ENCODE measurements around the gene SERPINF2.
"Not testable (repeated sequence)": the region's sequence is repeated elsewhere in the genome, so short reads cannot be mapped to it uniquely, and the experiment has no call there.

The SERPINF2 gene

DNA sequence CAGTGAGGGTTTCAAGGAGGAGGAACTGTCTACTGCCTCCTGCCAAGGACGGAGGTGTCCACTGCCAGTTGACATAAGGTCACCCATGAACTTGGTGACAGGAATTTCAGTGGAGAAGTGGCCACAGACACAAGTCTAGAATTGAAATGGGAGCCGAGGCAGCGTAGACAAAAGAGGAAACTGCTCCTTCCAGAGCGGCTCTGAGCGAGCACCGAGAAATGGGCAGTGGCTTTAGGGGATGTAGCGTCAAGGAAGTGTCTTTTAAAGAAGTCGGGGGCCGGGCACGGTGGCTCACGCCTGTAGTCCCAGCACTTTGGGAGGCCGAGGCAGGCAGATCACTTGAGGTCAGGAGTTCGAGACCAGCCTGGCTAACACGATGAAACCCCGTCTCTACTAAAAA, 16.1 kb downstream of the SERPINF2 start:
- no peak for DNase-seq (ENCODE audit: low read depth, low spot score)
- H3K27ac ChIP-seq = no peak overlapping the region

DNA sequence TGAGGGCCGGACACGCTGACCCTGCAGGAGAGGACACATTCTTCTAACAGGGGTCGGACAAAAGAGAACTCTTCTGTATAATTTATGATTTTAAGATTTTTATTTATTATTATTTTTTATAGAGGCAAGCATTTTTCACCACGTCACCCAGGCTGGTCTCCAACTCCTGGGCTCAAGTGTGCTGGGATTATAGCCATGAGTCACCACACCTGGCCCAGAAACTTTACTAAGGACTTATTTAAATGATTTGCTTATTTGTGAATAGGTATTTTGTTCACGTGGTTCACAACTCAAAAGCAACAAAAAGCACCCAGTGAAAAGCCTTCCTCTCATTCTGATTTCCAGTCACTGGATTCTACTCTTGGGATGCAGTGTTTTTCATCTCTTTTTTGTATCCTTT, 16.9 kb downstream of the SERPINF2 start:
- peak overlapping the region; percentile 12 for H3K27ac ChIP-seq
- DNase-seq (ENCODE audit: low read depth, low spot score) = peak; percentile 33

DNA sequence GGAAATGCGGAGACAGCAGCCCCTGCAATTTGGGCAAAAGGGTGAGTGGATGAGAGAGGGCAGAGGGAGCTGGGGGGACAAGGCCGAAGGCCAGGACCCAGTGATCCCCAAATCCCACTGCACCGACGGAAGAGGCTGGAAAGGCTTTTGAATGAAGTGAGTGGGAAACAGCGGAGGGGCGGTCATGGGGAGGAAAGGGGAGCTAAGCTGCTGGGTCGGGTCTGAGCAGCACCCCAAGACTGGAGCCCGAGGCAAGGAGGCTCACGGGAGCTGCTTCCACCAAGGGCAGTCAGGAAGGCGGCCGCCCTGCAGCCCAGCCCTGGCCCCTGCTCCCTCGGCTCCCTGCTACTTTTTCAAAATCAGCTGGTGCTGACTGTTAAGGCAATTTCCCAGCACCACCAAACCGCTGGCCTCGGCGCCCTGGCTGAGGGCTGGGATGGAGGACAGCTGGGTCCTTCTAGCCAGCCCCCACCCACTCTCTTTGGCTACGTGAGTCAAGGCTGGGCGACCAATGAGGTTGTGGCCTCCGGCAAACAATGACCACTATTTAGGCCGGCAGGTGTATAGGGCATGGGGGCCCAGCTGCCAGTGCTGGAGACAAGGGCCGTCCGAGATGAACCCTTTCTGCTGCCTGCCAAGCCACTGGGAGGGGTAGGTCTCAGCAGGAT, 19.7 kb downstream of the SERPINF2 start:
- no peak for DNase-seq (ENCODE audit: low read depth, low spot score)

DNA sequence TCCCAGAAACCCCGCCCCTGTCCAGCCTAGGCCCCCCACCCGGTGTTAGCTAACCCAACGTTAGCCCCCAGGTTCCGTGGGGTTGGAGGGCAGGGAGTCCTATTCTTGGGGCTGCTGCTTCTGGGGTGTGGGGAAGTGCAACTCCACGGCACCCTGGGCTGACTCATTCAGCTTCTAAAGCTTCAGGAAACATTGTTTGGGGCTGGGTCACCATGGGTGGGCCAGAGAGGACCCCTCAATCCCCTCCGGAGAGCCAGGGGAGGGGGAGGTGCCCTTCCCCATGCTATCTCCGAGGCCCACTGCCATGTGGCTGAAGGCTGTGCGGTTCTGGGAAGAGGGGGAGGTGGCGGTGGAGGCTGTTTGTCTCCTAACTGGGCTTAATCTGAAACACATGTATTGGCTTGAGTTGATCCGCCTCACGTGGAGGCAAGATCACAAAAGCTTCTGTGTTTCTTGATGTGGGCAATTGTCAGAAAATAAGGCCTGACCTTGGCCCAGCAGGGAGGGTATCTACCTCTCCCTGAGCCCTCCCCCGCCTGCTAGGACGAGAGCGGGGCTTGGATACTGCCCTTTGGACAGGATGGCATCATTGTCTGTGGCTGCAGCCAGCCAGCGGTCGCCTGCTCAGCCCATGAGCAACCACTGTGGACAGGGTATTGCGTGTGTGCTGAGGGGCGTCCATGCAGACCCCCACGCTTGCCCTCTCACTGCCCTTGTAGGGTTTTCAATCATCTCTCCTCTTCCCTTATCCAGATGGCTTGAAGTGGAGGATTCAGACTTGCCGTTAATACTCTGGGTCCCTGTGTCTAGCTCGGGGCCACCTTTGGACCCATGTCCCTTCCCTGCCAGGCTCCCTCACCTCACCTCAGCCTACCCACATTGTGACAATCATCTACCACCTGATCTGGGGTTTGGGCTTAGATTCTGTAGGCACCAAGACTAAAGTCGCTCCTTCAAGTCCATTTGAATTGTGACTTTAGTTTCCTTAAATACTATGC, 20.5 kb downstream of the SERPINF2 start:
- peak overlapping the region; percentile 74 for H3K27ac ChIP-seq

More for the DNA sequence above, 19.7 kb downstream of the SERPINF2 start:
- H3K27ac ChIP-seq = peak overlapping the region; percentile 74

DNA sequence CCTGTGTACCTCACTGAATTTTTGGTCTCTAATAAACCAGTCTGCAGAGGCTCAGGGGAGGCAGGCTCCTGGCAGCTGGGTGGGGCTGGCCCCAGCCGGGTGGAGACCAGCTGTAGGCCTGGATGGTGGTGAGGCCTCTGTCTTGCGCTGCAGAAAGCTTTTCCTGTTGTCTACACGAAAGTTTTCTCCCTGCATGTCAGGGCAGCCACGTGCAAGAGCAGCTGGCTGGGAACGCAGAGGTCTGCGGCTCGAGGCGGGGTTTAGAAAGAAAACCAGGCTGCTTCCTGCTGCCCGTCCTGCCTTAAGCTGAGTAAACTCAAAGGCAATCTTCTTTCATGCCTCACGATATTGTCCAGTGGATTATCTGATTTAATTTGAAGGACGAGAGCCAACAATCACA, 21.6 kb downstream of the SERPINF2 start:
- peak overlapping the region; percentile 74 for H3K27ac ChIP-seq
- DNase-seq (ENCODE audit: low read depth, low spot score) = peak; percentile 49

More for the DNA sequence above, 20.5 kb downstream of the SERPINF2 start:
- no peak for DNase-seq (ENCODE audit: low read depth, low spot score)

DNA sequence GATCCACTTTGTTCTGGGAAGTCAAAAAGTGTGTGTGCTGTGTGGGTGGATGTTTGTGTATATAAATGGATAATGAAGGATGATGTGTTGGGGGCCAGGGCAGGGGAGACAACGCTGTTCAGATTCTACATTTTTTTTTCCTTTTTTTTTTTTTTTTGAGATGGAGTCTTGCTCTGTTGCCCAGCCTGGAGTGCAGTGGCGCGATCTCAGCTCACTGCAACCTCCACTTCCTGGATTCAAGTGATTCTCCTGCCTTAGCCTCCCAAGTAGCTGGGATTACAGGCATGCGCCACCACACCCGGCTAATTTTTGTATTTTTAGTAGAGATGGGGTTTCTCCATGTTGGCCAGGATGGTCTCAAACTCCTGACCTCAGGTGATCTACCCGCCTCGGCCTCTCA, 22.0 kb downstream of the SERPINF2 start:
- not testable (repeated sequence) for DNase-seq (ENCODE audit: low read depth, low spot score)
- H3K27ac ChIP-seq = peak overlapping the region; percentile 74

DNA sequence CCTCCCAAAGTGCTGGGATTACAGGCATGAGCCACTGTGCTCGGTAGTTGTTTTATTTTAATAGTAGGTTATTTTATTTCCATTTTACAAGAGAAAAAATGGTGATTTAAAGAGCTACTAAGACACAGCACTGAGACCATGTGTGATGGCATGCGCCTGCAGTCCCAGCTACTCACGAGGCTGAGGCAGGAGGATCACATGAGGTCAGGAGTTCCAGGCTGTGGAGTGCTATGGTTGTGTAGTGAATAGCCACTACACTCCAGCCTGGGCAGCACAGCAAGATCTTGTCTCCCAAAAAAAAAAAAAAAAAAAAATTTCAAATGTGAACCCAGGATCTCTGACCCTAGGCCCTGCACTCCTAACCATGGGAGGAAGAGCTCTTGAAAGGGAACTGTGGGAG, 22.9 kb downstream of the SERPINF2 start:
- H3K27ac ChIP-seq = no peak overlapping the region
- DNase-seq (ENCODE audit: low read depth, low spot score) = no peak

DNA sequence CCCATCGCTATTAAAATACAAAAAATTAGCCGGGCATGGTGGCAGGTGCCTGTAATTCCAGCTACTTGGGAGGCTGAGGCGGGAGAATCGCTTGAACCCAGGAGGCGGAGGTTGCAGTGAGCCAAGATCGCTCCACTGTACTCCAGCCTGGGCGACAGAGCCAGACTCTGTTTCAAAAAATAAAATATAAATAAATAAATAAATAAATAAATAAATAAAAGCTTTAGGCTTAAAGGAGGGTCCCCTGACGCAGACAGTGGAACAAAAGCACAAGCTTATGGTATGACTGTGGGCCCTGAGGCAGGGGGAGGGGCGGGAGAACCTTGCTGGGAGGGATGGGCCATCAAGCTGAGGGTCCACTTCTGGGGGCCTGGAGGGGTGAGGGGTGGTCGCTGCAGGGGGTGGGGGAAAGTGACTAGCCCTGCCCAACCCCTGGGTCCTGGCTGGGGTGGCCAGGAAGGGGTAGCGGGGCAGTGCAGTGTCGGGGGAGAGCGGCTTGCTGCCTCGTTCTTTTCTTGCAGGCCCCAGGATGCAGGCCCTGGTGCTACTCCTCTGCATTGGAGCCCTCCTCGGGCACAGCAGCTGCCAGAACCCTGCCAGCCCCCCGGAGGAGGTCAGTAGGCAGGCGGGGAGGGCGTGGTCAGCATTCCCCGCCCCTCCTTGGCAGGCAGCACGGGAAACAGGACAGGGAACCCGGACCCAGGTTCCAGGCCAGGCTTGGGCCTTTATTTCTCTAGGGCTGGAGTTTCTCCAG, 23.9 kb downstream of the SERPINF2 start:
- DNase-seq (ENCODE audit: low read depth, low spot score) = no peak
- H3K27ac ChIP-seq = no peak overlapping the region

DNA sequence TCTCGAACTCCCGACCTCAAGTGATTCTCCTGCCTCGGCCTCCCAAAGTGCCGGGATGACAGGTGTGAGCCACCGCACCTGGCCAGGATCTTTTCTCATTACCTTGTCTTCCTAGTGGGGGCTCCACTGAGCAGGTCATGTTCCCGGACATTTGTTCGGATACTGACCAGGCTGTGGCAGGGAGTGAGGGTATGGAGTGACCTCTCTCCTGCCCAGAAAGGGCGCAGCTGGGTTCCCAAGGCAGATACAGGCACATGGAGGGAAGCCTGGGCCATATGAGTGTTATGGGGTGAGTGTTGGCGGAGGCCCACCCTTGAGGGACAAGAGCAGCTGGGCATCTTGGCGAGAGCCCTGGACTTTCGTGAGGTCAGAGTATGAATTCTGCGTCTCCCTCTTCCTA, 24.7 kb downstream of the SERPINF2 start:
- H3K27ac ChIP-seq = no peak overlapping the region
- no peak for DNase-seq (ENCODE audit: low read depth, low spot score)

DNA sequence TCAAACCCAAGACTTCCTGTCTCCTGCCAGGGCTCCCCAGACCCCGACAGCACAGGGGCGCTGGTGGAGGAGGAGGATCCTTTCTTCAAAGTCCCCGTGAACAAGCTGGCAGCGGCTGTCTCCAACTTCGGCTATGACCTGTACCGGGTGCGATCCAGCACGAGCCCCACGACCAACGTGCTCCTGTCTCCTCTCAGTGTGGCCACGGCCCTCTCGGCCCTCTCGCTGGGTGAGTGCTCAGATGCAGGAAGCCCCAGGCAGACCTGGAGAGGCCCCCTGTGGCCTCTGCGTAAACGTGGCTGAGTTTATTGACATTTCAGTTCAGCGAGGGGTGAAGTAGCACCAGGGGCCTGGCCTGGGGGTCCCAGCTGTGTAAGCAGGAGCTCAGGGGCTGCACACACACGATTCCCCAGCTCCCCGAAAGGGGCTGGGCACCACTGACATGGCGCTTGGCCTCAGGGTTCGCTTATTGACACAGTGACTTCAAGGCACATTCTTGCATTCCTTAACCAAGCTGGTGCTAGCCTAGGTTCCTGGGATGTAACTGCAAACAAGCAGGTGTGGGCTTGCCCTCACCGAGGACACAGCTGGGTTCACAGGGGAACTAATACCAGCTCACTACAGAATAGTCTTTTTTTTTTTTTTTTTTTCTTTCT, 27.3 kb downstream of the SERPINF2 start:
- DNase-seq (ENCODE audit: low read depth, low spot score) = peak; percentile 96
- peak overlapping the region; percentile 90 for H3K27ac ChIP-seq

DNA sequence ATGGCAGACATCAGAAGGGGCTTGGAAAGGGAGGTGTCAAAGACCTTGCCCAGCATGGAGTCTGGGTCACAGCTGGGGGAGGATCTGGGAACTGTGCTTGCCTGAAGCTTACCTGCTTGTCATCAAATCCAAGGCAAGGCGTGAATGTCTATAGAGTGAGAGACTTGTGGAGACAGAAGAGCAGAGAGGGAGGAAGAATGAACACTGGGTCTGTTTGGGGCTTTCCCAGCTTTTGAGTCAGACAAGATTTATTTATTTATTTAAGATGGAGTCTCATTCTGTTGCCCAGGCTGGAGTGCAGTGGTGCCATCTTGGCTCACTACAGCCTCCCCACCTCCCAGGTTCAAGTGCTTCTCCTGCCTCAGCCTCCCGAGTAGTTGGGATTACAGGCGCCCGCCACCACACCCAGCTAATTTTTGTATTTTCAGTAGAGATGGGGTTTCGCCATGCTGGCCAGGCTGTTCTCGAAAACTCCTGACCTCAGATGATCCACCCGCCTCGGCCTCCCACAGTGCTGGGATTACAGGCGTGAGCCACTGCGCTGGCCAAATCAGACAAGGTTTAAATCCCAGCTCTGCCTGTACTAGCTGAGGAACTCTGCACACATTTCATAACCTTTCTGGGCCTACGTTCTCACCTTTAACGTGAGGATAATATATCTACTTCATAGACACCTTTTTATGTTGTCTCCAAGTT, 30.5 kb downstream of the SERPINF2 start:
- peak; percentile 26 for DNase-seq (ENCODE audit: low read depth, low spot score)
- not testable (repeated sequence) for H3K27ac ChIP-seq

DNA sequence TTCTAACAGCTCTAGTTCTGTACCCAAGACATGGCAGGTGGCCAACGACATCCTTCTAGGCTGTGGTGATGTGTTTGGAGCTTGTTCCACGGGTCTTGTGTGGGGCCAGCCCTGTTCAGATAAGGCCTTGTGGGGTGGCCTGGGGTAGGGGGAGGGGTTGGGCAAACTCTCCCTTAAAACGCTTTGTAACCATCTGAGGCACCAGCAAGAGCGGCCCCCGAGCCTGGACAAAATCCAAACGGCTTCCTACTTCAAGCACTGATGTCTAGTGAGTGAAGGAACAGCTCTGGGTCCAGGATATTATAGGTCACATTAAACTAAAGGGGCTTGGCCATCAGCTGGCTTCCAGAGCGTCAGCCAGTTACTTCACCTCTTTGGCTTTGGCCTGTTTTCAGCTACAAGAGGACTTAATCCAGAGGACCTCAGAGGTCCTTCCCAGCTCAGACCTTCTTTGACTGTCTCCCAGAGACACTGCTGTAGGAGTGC, 31.1 kb downstream of the SERPINF2 start:
- no peak overlapping the region for H3K27ac ChIP-seq
- no peak for DNase-seq (ENCODE audit: low read depth, low spot score)

DNA sequence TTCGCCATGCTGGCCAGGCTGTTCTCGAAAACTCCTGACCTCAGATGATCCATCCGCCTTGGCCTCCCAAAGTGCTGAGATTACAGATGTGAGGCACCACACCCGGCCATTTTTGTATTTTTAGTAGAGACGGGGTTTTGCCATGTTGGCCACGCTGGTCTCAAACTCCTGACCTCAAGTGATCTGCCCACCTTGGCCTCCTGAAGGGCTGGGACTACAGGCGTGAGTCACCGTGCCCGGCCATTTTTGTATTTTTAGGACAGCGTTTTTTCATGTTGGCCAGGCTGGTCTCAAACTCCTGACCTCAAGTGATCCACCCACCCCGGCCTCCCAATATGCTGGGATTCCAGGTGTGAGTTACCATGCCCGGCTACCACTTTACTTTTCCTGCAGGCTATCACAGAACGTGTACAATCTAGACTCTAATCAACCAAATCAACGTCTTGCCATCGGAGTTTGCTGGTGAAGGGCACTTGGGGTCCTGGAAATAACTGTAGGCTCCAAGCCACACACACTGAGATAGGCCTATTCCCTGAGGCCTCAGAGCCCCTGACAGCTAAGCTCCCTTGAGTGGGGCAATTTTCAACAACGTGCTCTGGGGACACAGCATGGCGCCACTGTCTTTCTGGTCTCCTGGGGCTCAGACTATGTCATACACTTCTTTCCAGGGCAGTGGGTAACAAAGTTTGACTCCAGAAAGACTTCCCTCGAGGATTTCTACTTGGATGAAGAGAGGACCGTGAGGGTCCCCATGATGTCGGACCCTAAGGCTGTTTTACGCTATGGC, 31.9 kb downstream of the SERPINF2 start:
- DNase-seq (ENCODE audit: low read depth, low spot score) = no peak
- no peak overlapping the region for H3K27ac ChIP-seq

DNA sequence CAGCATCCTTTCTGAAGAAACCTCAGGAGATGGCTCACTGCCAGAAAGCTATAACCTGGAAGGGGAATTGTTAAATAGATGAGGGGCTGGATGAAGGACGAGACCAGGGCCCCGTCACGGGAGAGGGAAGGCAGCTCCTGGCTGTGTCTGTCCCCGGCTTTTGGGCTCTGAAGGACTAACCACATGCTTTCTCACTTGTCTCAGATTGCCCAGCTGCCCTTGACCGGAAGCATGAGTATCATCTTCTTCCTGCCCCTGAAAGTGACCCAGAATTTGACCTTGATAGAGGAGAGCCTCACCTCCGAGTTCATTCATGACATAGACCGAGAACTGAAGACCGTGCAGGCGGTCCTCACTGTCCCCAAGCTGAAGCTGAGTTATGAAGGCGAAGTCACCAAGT, 33.7 kb downstream of the SERPINF2 start:
- H3K27ac ChIP-seq = no peak overlapping the region
- no peak for DNase-seq (ENCODE audit: low read depth, low spot score)

DNA sequence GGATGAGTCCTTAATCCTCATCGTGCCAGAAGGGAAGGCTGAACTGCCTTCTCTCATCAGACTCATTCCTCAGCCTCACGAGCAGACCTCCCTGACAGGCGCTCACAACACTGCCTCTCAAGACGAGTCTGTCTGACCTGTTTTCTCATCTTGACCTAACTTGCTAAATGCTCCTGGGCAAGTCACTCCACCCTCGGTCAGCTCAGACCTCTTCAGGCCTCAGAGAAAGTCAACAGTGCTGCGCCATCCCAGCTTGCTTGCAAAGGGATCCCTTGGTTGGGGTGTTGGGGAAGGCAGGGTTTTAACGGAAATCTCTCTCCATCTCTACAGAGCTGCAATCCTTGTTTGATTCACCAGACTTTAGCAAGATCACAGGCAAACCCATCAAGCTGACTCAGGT, 34.2 kb downstream of the SERPINF2 start:
- no peak overlapping the region for H3K27ac ChIP-seq
- no peak for DNase-seq (ENCODE audit: low read depth, low spot score)

DNA sequence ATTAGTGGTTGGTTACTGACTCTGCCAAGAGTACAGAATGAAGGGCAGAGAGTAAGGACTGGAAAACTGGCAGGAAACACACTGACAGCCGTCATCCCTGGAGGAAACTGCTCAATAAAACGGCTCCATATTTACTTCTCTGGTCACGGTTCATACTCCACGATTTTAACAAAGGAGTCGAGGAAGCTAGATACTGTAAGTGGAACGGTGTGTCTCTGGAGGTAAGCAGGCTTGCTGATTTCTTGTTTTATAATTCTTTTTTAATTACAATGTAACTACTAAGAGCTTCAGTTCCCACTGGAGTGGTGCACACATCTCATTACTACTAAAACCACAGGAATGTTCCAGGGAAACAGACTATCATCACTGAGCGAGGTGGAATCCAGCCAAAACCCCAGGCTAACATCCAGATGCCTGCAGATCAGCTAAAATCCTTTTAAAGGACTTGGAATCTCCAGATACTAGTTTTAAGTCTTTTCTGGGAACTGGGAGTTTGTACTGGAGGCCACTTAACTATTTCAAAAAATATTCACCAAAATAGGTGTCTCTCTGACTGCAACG, 37.0 kb downstream of the SERPINF2 start:
- peak overlapping the region; percentile 43 for H3K27ac ChIP-seq
- peak; percentile 22 for DNase-seq (ENCODE audit: low read depth, low spot score)

DNA sequence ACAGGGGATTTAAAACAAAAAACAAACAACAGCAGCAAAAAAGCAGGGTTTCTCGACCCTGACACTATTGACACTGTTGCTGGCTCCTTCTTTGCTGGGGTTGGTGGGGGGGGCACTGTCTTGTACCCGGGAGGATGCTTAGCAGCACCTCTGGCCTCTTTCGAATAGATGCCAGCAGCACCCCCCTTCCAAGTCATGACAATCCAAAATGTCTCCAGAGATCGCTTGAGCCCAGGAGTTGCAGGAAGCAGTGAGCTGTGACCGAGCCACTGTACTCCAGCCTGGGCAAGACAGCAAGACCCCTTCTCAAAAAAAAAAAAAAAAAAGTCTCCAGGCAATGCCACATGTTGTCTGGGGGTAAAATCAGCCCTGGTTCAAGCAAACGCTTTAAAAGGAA, 39.5 kb downstream of the SERPINF2 start:
- no peak overlapping the region for H3K27ac ChIP-seq
- no peak for DNase-seq (ENCODE audit: low read depth, low spot score)

DNA sequence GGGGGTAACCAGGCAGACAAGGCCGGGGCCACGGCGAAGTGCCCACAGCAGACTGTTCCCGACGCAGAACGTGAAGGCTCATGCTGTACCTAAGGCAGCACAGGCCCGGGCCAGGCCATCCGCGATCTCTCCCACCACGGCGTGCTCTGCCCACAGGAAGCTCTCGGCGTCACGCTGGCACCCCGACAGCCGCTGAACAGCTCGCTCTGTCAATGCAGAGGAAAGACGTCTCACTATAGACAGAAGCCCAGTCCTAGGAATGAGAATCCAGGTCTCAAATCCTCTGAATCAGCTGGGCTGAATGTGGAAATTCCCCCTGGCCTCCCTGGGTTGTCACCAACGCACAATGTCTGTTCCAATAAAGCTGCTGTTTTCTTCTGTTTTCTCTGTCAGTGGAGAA, 40.6 kb downstream of the SERPINF2 start:
- DNase-seq (ENCODE audit: low read depth, low spot score) = no peak
- peak overlapping the region; percentile 65 for H3K27ac ChIP-seq
